AG04450 (cell line): ENCODE data around the gene AGMO. TPM values are rescaled to one million over a fixed set of nuclear protein-coding genes. Genes with fewer than 3 reads are reported as not detected.

Experiments used
- CTCF ChIA-PET: fragments of 300-600, 350-600 bp; formaldehyde crosslinking; extraction: SDS; loops from one replicate; lab custom pipeline; 2022; ENCODE audit warnings: antibody characterized with exemption, inconsistent platforms; lab: Charles Lee
- POLR2A ChIA-PET: fragments of 350-600 bp; formaldehyde crosslinking; extraction: SDS; loops from one replicate; lab custom pipeline; 2021; ENCODE audit warnings: antibody characterized with exemption, inconsistent platforms; lab: Yijun Ruan, JAX
- DNase-seq: peaks from one replicate; pipeline ENCODE4 v3.0.0-alpha.2; 2011; ENCODE audit warnings: low read depth, low spot score
- H3K27ac ChIP-seq: one replicate; pipeline ENCODE4 v1.5.1; 2012; ENCODE audit warnings: low read depth, low read length, control low read depth
- H3K27me3 ChIP-seq: one replicate; pipeline ENCODE4 v1.6.0; 2012; ENCODE audit warnings: low read length; ENCODE audit not compliant: control insufficient read depth, insufficient read depth
- H3K4me3 ChIP-seq: 2 replicates; pipeline ENCODE4 v1.5.1; 2011; ENCODE audit warnings: mild to moderate bottlenecking, low read depth, low read length, control low read depth
- H3K9me3 ChIP-seq: 2 replicates; pipeline ENCODE4 v1.5.1; 2012; ENCODE audit warnings: low read length; ENCODE audit not compliant: control insufficient read depth, insufficient read depth
- polyA plus RNA-seq: library from polyadenylated mRNA; depleted of rRNA; stranded (reverse); fragments of >200 nt; gene quantifications from 2 replicates; pipeline ENCODE4 v1.2.3, GENCODE V29; 2011
- TF ChIP-seq, protein P1 (sequence below): IDR thresholded peaks from 2 replicates; pipeline ENCODE4 v1.5.1; 2011; ENCODE audit warnings: low read depth, low read length, control low read depth, inconsistent platforms

Gene AGMO
- polyA plus RNA-seq, 1 experiment = 0.10 TPM

DNA sequence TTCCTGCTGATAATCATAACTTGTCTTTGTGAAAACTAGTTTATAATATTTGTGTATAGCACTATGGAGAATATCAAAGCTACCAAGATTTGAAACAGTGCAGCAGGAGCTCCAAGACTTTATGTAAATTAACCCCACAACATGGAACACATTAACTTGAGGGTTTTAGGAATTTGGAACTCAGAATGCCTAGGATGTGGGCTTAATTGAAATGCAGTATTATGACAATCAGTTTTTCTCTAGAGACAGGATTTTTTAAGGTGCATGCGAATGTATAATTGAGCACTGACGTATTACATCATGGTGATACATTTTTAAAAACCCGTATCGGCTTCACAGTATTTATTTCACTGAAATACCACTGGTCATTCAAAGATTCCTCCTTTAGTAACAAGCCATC is 346.2 kb downstream of the AGMO start:
- H3K27me3 ChIP-seq = no peaks in the 10 kb centered on the region
- POLR2A ChIA-PET = no interaction called here
- H3K9me3 ChIP-seq = no peaks in the 10 kb centered on the region
- CTCF ChIA-PET = no interaction called here
- H3K27ac ChIP-seq = no peak overlapping the region
- no peak for DNase-seq
- no peak overlapping the region for H3K4me3 ChIP-seq
- TF ChIP-seq, protein P1, sequence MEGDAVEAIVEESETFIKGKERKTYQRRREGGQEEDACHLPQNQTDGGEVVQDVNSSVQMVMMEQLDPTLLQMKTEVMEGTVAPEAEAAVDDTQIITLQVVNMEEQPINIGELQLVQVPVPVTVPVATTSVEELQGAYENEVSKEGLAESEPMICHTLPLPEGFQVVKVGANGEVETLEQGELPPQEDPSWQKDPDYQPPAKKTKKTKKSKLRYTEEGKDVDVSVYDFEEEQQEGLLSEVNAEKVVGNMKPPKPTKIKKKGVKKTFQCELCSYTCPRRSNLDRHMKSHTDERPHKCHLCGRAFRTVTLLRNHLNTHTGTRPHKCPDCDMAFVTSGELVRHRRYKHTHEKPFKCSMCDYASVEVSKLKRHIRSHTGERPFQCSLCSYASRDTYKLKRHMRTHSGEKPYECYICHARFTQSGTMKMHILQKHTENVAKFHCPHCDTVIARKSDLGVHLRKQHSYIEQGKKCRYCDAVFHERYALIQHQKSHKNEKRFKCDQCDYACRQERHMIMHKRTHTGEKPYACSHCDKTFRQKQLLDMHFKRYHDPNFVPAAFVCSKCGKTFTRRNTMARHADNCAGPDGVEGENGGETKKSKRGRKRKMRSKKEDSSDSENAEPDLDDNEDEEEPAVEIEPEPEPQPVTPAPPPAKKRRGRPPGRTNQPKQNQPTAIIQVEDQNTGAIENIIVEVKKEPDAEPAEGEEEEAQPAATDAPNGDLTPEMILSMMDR = no peak

DNA sequence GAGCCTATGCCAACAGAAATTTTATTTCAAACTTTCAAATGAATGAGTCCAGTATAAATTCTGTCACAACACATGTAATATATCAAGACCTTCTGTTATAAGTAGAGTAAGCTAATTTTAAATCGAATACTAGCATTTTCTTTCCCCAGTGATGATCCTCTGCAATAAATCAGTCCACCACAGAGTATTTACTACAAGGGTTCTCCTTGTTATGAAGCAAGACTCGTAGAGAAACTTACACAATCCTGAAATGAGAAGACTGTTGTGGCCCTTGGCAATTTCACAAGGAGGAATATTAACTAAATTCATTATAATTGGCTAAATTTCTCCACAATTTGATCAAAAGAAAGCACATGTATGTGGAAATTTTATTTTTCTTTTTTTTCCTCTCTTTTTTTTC is 346.8 kb downstream of the AGMO start:
- TF ChIP-seq, protein P1 = no peak
- Histone ChIP-seq H3K27ac (no peak overlapping the region), H3K4me3 (no peak overlapping the region), H3K27me3 (no peaks in the 10 kb centered on the region), H3K9me3 (no peaks in the 10 kb centered on the region)
- POLR2A ChIA-PET = no interaction called here
- no peak for DNase-seq
- CTCF ChIA-PET = interaction anchor here (0.6 kb wide), 1 partner anchor 748 kb away, joined by 3 read pairs; no protein-coding TSS in a partner anchor

DNA sequence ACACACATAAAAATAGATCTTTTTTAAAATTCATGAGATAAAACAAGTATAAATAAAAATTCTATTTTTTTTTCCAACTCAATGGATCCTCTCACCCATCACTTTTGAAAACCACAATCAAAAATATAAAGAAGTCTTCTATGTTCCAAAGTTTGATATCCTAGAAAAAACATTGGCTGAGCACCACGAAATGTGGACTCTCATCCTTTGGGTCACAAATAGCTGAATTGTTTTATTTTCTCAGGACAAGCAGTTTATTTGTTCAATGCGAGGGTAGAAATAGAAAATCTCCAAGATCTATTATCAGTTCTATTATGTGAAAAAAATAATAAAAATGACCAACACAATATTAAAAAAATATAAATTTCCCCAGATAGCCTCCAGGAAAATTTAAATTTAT is 348.7 kb downstream of the AGMO start:
- ChIA-PET CTCF (no interaction called here), POLR2A (no interaction called here)
- TF ChIP-seq, protein P1 = no peak
- Histone ChIP-seq H3K27me3 (no peaks in the 10 kb centered on the region), H3K9me3 (no peaks in the 10 kb centered on the region), H3K4me3 (no peak overlapping the region), H3K27ac (no peak overlapping the region)
- DNase-seq = no peak

DNA sequence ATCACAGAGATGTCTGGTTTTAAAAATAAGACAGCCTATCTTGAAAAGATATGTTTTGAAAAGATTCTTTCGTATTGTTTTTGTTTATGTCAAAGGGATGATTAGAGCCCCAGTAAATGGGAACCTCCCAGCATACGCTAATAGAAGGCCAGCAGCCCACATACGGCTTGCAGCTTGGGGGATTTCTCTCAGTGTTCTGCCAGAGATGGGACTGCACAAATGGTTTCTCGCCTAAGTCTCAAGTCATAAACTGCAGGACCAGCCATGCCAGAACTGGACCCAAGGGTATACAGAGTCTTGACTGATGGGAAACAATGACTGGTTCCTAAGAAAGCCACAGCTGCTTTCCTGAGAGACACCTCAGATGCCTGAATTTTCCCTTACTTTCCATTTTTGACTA is 352.4 kb downstream of the AGMO start:
- POLR2A ChIA-PET = no interaction called here
- H3K27me3 ChIP-seq = no peaks in the 10 kb centered on the region
- no peaks in the 10 kb centered on the region for H3K9me3 ChIP-seq
- H3K27ac ChIP-seq = no peak overlapping the region
- no peak for DNase-seq
- TF ChIP-seq, protein P1 = no peak
- H3K4me3 ChIP-seq = no peak overlapping the region
- CTCF ChIA-PET = interaction anchor here (0.7 to 1.3 kb wide), 2 partner anchors 12 to 25 kb away, joined by 4 read pairs; no protein-coding TSS in a partner anchor

DNA sequence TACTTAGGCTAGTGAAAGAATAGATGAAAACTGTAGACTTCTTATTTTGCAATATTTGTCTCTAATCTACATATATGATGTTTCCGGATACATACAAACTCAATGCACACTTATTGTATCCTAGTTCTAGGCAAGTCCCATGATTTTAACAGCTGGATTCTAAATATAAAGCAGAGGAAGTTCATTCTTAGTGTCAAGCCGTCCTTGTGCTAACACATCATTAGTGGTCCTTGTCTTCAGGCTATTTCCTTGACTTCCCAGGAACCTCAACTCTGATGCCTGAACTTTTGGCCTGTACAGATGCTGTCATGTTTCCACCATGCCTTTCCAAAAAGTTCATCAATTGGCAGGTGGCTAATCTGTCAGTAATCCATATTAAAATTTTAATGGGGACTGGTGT is 357.4 kb downstream of the AGMO start:
- Histone ChIP-seq H3K27ac (no peak overlapping the region), H3K9me3 (no peaks in the 10 kb centered on the region), H3K4me3 (no peak overlapping the region), H3K27me3 (no peaks in the 10 kb centered on the region)
- no peak for DNase-seq
- CTCF ChIA-PET = no interaction called here
- POLR2A ChIA-PET = no interaction called here
- TF ChIP-seq, protein P1 = no peak
